Spleen (tissue), 7 donors: ENCODE data around the gene PLA2G4D.

Source experiments
- POLR2A ChIP-seq, 3 donors: fragments of 450-650 bp; IDR thresholded peaks; one replicate each; pipeline ENCODE4 v1.5.1; 2017; ENCODE audit warnings: antibody characterized with exemption in 3 of 3, mild to moderate bottlenecking in 1 of 3
- POLR2AphosphoS5 ChIP-seq, 3 donors: sonication (generic); formaldehyde crosslinking; IDR thresholded peaks; one replicate each; pipeline ENCODE4 v1.5.1; 2017; ENCODE audit warnings: antibody characterized with exemption in 3 of 3
- TF ChIP-seq, protein P1 (sequence below), 11 experiments: fragments of 200-600 bp in 7 of 11; fragments of 450-650 bp in 4 of 11; sonication (generic) in 4 of 11; IDR thresholded peaks in 8 of 11; conservative IDR thresholded peaks in 3 of 11; 1 replicate in 7 of 11; 2 replicates in 4 of 11; pipeline versions ENCODE4 v1.4.0 to v1.8.0; 2016 to 2021; ENCODE audit warnings: antibody characterized with exemption in 11 of 11, inconsistent platforms in 4 of 11, mild to moderate bottlenecking in 1 of 11
- donor health status: DM: no; HTN: no; CAD: no; lungs with moderate emphysema.
- donor health status: DM: no; HTN: no; CAD: no.
- donor health status: DM: no; HTN: no; CAD: no.

DNA sequence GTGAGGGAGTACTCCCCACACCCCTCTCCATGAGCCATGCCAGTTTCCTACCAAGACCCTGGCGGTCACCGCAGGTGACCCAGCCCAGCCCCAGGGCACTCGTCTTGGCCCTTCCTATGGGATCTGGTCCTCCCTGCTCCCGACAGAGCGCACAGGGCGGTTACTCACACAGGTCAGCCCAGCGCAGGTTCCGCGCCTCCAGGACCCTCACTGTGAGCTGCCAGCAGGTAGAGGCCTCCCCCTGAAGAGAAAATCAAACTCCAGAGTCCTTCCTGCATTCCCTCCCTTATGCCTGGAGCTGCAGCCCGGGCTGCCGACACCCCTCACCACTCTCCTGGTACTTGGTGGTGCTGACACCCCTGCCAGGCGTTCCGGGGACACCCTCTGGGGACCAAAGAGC is 6.9 kb downstream of the PLA2G4D start:
- TF ChIP-seq POLR2A (IDR thresholded peaks at IDR 0.05) (no peak), POLR2AphosphoS5 (IDR thresholded peaks at IDR 0.05) (no peak)
- TF ChIP-seq, protein P1, sequence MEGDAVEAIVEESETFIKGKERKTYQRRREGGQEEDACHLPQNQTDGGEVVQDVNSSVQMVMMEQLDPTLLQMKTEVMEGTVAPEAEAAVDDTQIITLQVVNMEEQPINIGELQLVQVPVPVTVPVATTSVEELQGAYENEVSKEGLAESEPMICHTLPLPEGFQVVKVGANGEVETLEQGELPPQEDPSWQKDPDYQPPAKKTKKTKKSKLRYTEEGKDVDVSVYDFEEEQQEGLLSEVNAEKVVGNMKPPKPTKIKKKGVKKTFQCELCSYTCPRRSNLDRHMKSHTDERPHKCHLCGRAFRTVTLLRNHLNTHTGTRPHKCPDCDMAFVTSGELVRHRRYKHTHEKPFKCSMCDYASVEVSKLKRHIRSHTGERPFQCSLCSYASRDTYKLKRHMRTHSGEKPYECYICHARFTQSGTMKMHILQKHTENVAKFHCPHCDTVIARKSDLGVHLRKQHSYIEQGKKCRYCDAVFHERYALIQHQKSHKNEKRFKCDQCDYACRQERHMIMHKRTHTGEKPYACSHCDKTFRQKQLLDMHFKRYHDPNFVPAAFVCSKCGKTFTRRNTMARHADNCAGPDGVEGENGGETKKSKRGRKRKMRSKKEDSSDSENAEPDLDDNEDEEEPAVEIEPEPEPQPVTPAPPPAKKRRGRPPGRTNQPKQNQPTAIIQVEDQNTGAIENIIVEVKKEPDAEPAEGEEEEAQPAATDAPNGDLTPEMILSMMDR (IDR thresholded peaks at IDR 0.05 in 8 of 11, conservative IDR thresholded peaks at IDR 0.05 in 3 of 11) = no peak
